HepG2 (cell line): ENCODE measurements around the gene WDR47. TPM values are rescaled to one million over a fixed set of nuclear protein-coding genes. Genes with fewer than 3 reads are reported as not detected.

Experiments
- EED ChIP-seq: sonication (generic); formaldehyde crosslinking; IDR thresholded peaks from 2 replicates; pipeline ENCODE4 v1.5.0; 2020; ENCODE audit warnings: mild to moderate bottlenecking, missing genetic modification reagents
- HNRNPH1 ChIP-seq: fragments of 200-400 bp; formaldehyde crosslinking; optimal IDR thresholded peaks from 2 replicates; pipeline ENCODE3; 2017; ENCODE audit warnings: mild to moderate bottlenecking, low read depth, low read length
- HOXA9 ChIP-seq: sonication (generic); formaldehyde crosslinking; IDR thresholded peaks from 2 replicates; pipeline ENCODE4 v1.8.1; 2022; ENCODE audit warnings: missing genetic modification reagents, mild to moderate bottlenecking, moderate library complexity, borderline replicate concordance
- KLF9 ChIP-seq: IDR thresholded peaks from 2 replicates; pipeline ENCODE4 v1.6.1; 2016; ENCODE audit warnings: low read depth
- NR2C2 ChIP-seq: sonication (generic); formaldehyde crosslinking; IDR thresholded peaks from 2 replicates; pipeline ENCODE4 v1.4.0; 2020; ENCODE audit warnings: missing genetic modification reagents, mild to moderate bottlenecking, moderate library complexity, borderline replicate concordance
- PHF21A ChIP-seq: sonication (generic); formaldehyde crosslinking; IDR thresholded peaks from 2 replicates; pipeline ENCODE4 v1.5.0; 2020; ENCODE audit warnings: mild to moderate bottlenecking, missing genetic modification reagents
- POLR2A ChIP-seq, 2 experiments: IDR thresholded peaks; 2 replicates each; pipeline ENCODE4 v1.6.1; 2011; ENCODE audit warnings: low read depth in 2 of 2, low read length in 2 of 2, mild to moderate bottlenecking in 1 of 2, moderate library complexity in 1 of 2; ENCODE audit not compliant: insufficient read depth in 1 of 2
- RFX1 ChIP-seq: fragments of 450-650 bp; IDR thresholded peaks from 2 replicates; pipeline ENCODE4 v1.6.1; 2017
- SALL2 ChIP-seq: sonication (generic); formaldehyde crosslinking; IDR thresholded peaks from 2 replicates; pipeline ENCODE4 v1.8.1; 2023; ENCODE audit warnings: mild to moderate bottlenecking, missing genetic modification reagents, inconsistent platforms
- SOX5 ChIP-seq: IDR thresholded peaks from 2 replicates; pipeline ENCODE4 v1.6.1; 2016; ENCODE audit warnings: borderline replicate concordance
- TSC22D2 ChIP-seq: sonication (generic); formaldehyde crosslinking; IDR thresholded peaks from 2 replicates; pipeline ENCODE4 v1.5.1; 2020; ENCODE audit warnings: missing genetic modification reagents, mild to moderate bottlenecking, borderline replicate concordance
- ZNF180 ChIP-seq: sonication (generic); formaldehyde crosslinking; IDR thresholded peaks from 2 replicates; pipeline ENCODE4 v1.4.0; 2020; ENCODE audit warnings: low read depth, missing genetic modification reagents, borderline replicate concordance
- ZNF282 ChIP-seq: fragments of 450-650 bp; IDR thresholded peaks from 2 replicates; pipeline ENCODE4 v1.6.1; 2018; ENCODE audit not compliant: partially characterized antibody
- ZNF329 ChIP-seq: sonication (generic); formaldehyde crosslinking; IDR thresholded peaks from 2 replicates; pipeline ENCODE4 v1.9.0; 2021; ENCODE audit warnings: low read depth, mild to moderate bottlenecking, missing genetic modification reagents
- ZNF737 ChIP-seq: sonication (generic); formaldehyde crosslinking; IDR thresholded peaks from 2 replicates; pipeline ENCODE4 v1.5.0; 2020; ENCODE audit warnings: missing genetic modification reagents, mild to moderate bottlenecking, borderline replicate concordance
- ZNF772 ChIP-seq: sonication (generic); formaldehyde crosslinking; IDR thresholded peaks from 2 replicates; pipeline ENCODE4 v1.5.0; 2020; ENCODE audit warnings: mild to moderate bottlenecking, missing genetic modification reagents
- ZNF788 ChIP-seq: sonication (generic); formaldehyde crosslinking; IDR thresholded peaks from 2 replicates; pipeline ENCODE4 v1.5.0; 2020; ENCODE audit warnings: mild to moderate bottlenecking, missing genetic modification reagents, borderline replicate concordance
- polyA plus RNA-seq, 8 experiments: library from polyadenylated mRNA; depleted of rRNA in 3 of 8; stranded (reverse) in 7 of 8; unstranded in 1 of 8; fragments of >200 nt; fragmentation: Illumina TruSeq in 4 of 8; extraction: Trizol in 4 of 8; gene quantifications; 2 replicates each; pipeline versions ENCODE4 v1.2.1 to v1.2.3, GENCODE V29; 2011 to 2016; ENCODE audit warnings: low read depth in 4 of 8, missing spikeins in 1 of 8, mixed read lengths in 1 of 8; ENCODE audit not compliant: insufficient read depth in 1 of 8
- total RNA-seq, 5 experiments: library from RNA; depleted of rRNA; stranded (reverse); fragments of >200 nt; fragmentation: Illumina TruSeq; extraction: Trizol; gene quantifications; 2 replicates each; pipeline ENCODE4 v1.2.3, GENCODE V29; 2016; ENCODE audit warnings: low read depth in 1 of 5
- TF ChIP-seq, protein P1 (sequence below): sonication (generic); formaldehyde crosslinking; IDR thresholded peaks from 2 replicates; pipeline ENCODE4 v1.5.0; 2020; ENCODE audit warnings: missing genetic modification reagents
- TF ChIP-seq, protein P2 (sequence below): sonication (generic); formaldehyde crosslinking; IDR thresholded peaks from 2 replicates; pipeline ENCODE4 v1.8.1; 2022; ENCODE audit warnings: low read depth, mild to moderate bottlenecking, missing genetic modification reagents
- TF ChIP-seq, protein P3 (sequence below): sonication (generic); formaldehyde crosslinking; IDR thresholded peaks from 2 replicates; pipeline ENCODE4 v1.5.0; 2020; ENCODE audit warnings: missing genetic modification reagents, mild to moderate bottlenecking, borderline replicate concordance
- TF ChIP-seq, protein P4 (sequence below): sonication (generic); formaldehyde crosslinking; IDR thresholded peaks from 2 replicates; pipeline ENCODE4 v1.4.0; 2020; ENCODE audit warnings: missing genetic modification reagents
- TF ChIP-seq, protein P5 (sequence below): sonication (generic); formaldehyde crosslinking; IDR thresholded peaks from 2 replicates; pipeline ENCODE4 v1.4.0; 2020; ENCODE audit warnings: missing genetic modification reagents

The WDR47 gene
- total and polyA plus RNA-seq, 2 of the 13 experiments (the other 11 are each of a cell fraction or from before 2014, with no cell fraction given), result 4.3 to 5.9 TPM

DNA sequence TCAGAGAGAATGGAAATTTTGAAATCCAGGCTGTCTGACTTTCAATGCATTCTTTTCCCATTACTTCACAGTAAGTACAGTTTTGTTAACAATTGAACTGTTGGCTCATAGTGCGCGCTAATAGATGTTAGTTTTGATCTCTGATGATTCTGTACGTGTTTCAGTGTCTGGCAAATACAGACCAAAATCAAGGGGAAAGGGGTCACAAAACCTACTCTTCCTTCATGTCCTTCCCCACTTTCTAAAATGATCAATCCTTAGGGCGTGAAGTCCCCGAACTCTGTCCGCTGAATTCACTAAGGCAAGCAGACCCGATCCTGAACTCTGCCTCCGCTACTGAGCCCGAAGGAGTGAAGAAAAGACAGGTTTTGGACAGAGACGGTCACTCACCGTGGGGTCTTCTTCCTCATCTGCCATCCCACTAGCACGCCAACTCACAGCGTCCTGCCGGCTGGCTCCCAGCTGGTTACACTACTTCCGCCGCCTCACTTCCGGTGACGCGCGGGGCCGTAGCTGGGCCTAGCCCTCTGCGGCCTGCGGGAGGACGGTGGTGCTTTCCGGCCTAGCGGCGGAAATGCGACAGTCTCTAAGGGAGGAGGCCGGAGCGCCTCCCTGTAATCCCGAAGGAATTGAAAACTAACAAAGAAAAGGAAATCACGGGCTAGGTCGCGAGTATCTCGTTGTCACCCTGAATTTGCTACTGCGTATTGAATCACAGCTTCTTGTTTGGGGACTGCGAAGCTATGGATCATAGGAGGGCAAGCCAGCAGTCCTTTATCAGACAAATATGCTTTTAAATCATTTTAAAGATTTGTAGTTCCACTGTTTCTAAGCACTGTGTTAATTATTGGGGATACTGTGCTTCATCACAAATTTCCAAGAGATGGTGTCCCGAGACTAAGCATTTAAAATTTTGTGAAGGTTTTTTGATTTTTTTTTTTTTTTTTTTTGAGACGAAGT is 33.9 kb upstream of the WDR47 start, which contains the start of gene TAF13 (continued):
- no peak for TF ChIP-seq ZNF180 (CRISPR knock-in tag)
- 0 out of 2 replicates have a peak, but pooled peaks have one; percentile 13 for TF ChIP-seq SALL2
- peak; percentile 65; the same call in 1 of the 2 replicates for TF ChIP-seq ZNF788 (CRISPR knock-in tag)
- TF ChIP-seq, protein P1, sequence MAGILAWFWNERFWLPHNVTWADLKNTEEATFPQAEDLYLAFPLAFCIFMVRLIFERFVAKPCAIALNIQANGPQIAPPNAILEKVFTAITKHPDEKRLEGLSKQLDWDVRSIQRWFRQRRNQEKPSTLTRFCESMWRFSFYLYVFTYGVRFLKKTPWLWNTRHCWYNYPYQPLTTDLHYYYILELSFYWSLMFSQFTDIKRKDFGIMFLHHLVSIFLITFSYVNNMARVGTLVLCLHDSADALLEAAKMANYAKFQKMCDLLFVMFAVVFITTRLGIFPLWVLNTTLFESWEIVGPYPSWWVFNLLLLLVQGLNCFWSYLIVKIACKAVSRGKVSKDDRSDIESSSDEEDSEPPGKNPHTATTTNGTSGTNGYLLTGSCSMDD (CRISPR knock-in tag), result no peak
- TF ChIP-seq ZNF737 (CRISPR knock-in tag), result no peak
- no peak for TF ChIP-seq TSC22D2
- peak; percentile 45 for TF ChIP-seq HNRNPH1
- TF ChIP-seq POLR2A (IDR thresholded peaks at IDR 0.05; ENCODE audit: insufficient read depth in 1 of 2, low read depth in 2 of 2, low read length in 2 of 2), result peak; percentile 96 to 97
- TF ChIP-seq ZNF329 (CRISPR knock-in tag), result no peak
- no peak for TF ChIP-seq ZNF282
- TF ChIP-seq RFX1, result no peak
- TF ChIP-seq PHF21A (CRISPR knock-in tag), result peak; percentile 82
- TF ChIP-seq, protein P2, sequence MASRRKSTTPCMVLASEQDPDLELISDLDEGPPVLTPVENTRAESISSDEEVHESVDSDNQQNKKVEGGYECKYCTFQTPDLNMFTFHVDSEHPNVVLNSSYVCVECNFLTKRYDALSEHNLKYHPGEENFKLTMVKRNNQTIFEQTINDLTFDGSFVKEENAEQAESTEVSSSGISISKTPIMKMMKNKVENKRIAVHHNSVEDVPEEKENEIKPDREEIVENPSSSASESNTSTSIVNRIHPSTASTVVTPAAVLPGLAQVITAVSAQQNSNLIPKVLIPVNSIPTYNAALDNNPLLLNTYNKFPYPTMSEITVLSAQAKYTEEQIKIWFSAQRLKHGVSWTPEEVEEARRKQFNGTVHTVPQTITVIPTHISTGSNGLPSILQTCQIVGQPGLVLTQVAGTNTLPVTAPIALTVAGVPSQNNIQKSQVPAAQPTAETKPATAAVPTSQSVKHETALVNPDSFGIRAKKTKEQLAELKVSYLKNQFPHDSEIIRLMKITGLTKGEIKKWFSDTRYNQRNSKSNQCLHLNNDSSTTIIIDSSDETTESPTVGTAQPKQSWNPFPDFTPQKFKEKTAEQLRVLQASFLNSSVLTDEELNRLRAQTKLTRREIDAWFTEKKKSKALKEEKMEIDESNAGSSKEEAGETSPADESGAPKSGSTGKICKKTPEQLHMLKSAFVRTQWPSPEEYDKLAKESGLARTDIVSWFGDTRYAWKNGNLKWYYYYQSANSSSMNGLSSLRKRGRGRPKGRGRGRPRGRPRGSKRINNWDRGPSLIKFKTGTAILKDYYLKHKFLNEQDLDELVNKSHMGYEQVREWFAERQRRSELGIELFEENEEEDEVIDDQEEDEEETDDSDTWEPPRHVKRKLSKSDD, result no peak; the same call in 1 of the 2 replicates
- TF ChIP-seq, protein P3, sequence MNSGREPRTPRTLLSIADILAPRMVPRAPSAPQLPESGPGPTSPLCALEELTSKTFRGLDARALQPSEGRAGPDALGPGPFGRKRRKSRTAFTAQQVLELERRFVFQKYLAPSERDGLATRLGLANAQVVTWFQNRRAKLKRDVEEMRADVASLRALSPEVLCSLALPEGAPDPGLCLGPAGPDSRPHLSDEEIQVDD, result no peak
- no peak for TF ChIP-seq EED (CRISPR knock-in tag)
- TF ChIP-seq, protein P4, sequence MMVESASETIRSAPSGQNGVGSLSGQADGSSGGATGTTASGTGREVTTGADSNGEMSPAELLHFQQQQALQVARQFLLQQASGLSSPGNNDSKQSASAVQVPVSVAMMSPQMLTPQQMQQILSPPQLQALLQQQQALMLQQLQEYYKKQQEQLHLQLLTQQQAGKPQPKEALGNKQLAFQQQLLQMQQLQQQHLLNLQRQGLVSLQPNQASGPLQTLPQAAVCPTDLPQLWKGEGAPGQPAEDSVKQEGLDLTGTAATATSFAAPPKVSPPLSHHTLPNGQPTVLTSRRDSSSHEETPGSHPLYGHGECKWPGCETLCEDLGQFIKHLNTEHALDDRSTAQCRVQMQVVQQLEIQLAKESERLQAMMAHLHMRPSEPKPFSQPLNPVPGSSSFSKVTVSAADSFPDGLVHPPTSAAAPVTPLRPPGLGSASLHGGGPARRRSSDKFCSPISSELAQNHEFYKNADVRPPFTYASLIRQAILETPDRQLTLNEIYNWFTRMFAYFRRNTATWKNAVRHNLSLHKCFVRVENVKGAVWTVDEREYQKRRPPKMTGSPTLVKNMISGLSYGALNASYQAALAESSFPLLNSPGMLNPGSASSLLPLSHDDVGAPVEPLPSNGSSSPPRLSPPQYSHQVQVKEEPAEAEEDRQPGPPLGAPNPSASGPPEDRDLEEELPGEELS (CRISPR knock-in tag), result peak; percentile 59; the same call in 1 of the 2 replicates
- peak; percentile 83; the same call in 1 of the 2 replicates for TF ChIP-seq ZNF772
- TF ChIP-seq KLF9, result no peak; the same call in 1 of the 2 replicates
- TF ChIP-seq SOX5 (CRISPR knock-in tag), result peak; percentile 58; the same call in 1 of the 2 replicates
- TF ChIP-seq, protein P5, sequence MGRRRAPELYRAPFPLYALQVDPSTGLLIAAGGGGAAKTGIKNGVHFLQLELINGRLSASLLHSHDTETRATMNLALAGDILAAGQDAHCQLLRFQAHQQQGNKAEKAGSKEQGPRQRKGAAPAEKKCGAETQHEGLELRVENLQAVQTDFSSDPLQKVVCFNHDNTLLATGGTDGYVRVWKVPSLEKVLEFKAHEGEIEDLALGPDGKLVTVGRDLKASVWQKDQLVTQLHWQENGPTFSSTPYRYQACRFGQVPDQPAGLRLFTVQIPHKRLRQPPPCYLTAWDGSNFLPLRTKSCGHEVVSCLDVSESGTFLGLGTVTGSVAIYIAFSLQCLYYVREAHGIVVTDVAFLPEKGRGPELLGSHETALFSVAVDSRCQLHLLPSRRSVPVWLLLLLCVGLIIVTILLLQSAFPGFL (CRISPR knock-in tag), result no peak
- TF ChIP-seq NR2C2, result peak; percentile 76
- no peak for TF ChIP-seq HOXA9 (CRISPR knock-in tag)
